Aorta (tissue), 5 donors: Measurements from ENCODE around the gene UGGT2. TPM values are rescaled to one million over a fixed set of nuclear protein-coding genes. Genes with fewer than 3 reads are reported as not detected.

Experiments
- ATAC-seq: fragments of 200-7000 bp; cut with Tn5 transposase; one replicate; pipeline ENCODE4 v1.9.1; 2022; ENCODE audit warnings: moderate library complexity; ENCODE audit not compliant: low FRiP score
- DNase-seq, 2 donors: peaks; one replicate each; pipeline ENCODE4 v3.0.0-alpha.2; 2020
- H3K27ac ChIP-seq, 2 donors: one replicate each; pipeline ENCODE4 v1.5.1; 2013; ENCODE audit warnings: low read length in 2 of 2, mild to moderate bottlenecking in 2 of 2, moderate library complexity in 2 of 2, control low read depth in 1 of 2, inconsistent platforms in 1 of 2, low read depth in 1 of 2
- H3K27me3 ChIP-seq, 2 donors: one replicate each; pipeline ENCODE4 v1.6.1; 2013; ENCODE audit warnings: control low read depth in 1 of 2, low read length in 1 of 2, mild to moderate bottlenecking in 1 of 2, moderate library complexity in 1 of 2; ENCODE audit not compliant: insufficient read depth in 2 of 2, control insufficient read depth in 1 of 2
- H3K36me3 ChIP-seq, 2 donors: one replicate each; pipeline ENCODE4 v1.6.1; 2013; ENCODE audit warnings: control low read depth in 1 of 2, low read length in 1 of 2, mild to moderate bottlenecking in 1 of 2; ENCODE audit not compliant: insufficient read depth in 2 of 2, control insufficient read depth in 1 of 2
- H3K4me1 ChIP-seq, 2 donors: one replicate each; pipeline ENCODE4 v1.6.1; 2013; ENCODE audit warnings: low read length in 2 of 2, control low read depth in 1 of 2, mild to moderate bottlenecking in 1 of 2, moderate library complexity in 1 of 2; ENCODE audit not compliant: insufficient read depth in 2 of 2, control insufficient read depth in 1 of 2
- H3K4me3 ChIP-seq, 2 donors: one replicate each; pipeline ENCODE4 v1.5.1; 2013; ENCODE audit warnings: low read length in 2 of 2, control low read depth in 1 of 2, mild to moderate bottlenecking in 1 of 2
- H3K9me3 ChIP-seq: one replicate; pipeline ENCODE4 v1.6.1; 2013; ENCODE audit warnings: mild to moderate bottlenecking, low read length; ENCODE audit not compliant: control insufficient read depth
- WGBS, 2 donors: extraction: QIAGEN DNeasy Blood & Tissue Kit; methylation state at CpG; one replicate each; pipeline ENCODE4 v1.1.7; 2013; 5-methylcytosine and 5-hydroxymethylcytosine counted together
- intact Hi-C, 2 donors: fragments of 100-400 bp; cut with DNase I; formaldehyde crosslinking; loops; one replicate each; pipeline versions ENCODE4 v1.14.2 to v1.15.0; 2022
- polyA plus RNA-seq, 2 donors: library from polyadenylated mRNA; stranded (reverse); fragments of 200-250 nt; gene quantifications; one replicate each; pipeline ENCODE4 v1.2.3, GENCODE V29; 2013
- total RNA-seq, 2 donors: library from RNA; stranded (reverse); fragmentation: NEBNext Ultra II Directional; extraction: Animal tissue kit (Norgen Biotek cat#: 25700); gene quantifications; one replicate each; pipeline ENCODE4 v1.2.1, GENCODE V29; 2021
- donor health status: healthy with polysubstance abuse.
- donor health status: Bipolar disorder and iron deficiency.
- donor health status: DM: no; HTN: no; CAD: no.
- donor health status: DM: no; HTN: no; CAD: no.
- donor health status: DM: yes; HTN: yes; CAD: no.

Gene UGGT2
- total and polyA plus RNA-seq, 4 donors = 8.3 to 69.8 (median 38.8) TPM

DNA sequence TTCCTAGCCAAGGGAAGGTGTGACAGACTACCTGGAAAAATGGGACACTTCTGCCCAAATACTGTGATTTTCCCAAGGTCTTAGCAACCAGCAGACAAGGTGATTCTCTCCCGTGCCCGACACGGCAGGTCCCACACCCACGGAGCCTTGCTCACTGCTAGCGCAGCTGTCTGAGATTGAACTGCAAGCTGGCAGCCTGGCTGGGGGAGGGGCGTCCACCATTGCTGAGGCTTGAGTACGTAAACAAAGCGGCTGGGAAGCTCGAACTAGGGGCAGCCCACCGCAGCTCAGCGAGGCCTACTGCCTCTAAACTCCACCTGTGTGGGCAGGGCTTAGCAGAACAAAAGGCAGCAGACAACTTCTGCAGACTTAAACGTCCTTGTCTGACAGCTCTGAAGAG, 146.2 kb downstream of the UGGT2 start:
- no peaks in the 10 kb centered on the region for H3K27me3 ChIP-seq
- H3K4me3 ChIP-seq = no peak overlapping the region
- DNase-seq = no peak
- intact Hi-C loops = no loop called here
- no peak for ATAC-seq
- 94 to 98% methylated on average over 12 of the region's 12 CpGs for WGBS, 2 donors
- peaks cover 0 to 1% of the 10 kb centered on the region in 2 donors for H3K4me1 ChIP-seq
- no peaks in the 10 kb centered on the region for H3K36me3 ChIP-seq
- no peaks in the 10 kb centered on the region for H3K9me3 ChIP-seq
- H3K27ac ChIP-seq = no peak overlapping the region

DNA sequence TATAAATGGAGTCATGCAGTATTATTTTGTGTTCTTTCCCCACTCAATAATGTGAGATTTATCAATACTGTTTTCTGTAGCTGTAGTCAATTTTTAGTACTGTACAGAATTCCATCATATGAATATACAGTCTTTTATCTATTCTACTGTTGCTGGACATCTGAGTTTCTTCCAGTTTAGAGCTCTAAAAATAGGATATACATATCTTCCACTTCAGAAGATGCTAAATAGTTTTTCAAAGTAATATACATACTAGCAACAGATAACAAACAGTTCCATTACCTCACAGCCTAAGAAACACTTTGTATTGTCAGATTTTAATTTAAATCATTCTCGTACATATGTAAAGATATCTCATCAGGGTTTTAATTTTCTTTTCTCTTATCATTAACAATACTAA, 149.6 kb downstream of the UGGT2 start:
- intact Hi-C loops = no loop called here

DNA sequence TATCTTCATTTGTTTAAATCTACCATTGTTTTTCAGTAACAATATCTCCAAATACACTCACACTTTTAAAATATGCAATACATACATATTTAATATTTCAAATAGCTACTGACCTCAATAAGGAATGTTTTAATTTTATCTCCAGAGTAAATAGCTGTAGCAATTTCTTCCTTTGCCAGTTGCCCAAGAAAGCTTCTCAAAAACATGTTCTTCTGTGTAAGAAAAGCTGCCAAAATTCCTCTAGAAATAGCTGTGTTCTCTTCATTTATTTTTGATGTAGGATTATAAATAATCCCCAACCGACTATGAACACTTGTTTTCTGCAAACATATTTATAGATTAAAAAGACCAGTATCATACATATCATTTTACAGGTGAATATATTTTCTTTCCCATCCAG, 150.5 kb downstream of the UGGT2 start:
- Histone ChIP-seq H3K9me3 (no peaks in the 10 kb centered on the region), H3K4me3 (no peak overlapping the region), H3K36me3 (no peaks in the 10 kb centered on the region), H3K27me3 (no peaks in the 10 kb centered on the region), H3K27ac (no peak overlapping the region), H3K4me1 (peaks cover 0 to 1% of the 10 kb centered on the region in 2 donors)
- intact Hi-C loops = no loop called here
- ATAC-seq (no peak), DNase-seq (no peak)
- 2 to 8% methylated on average over 1 of the region's 1 CpG for WGBS, 2 donors

More for the DNA sequence above, 149.6 kb downstream of the UGGT2 start:
- Histone ChIP-seq H3K4me1 (peaks cover 0 to 1% of the 10 kb centered on the region in 2 donors), H3K27me3 (no peaks in the 10 kb centered on the region), H3K27ac (no peak overlapping the region), H3K4me3 (no peak overlapping the region), H3K9me3 (no peaks in the 10 kb centered on the region), H3K36me3 (no peaks in the 10 kb centered on the region)
- 83 to 86% methylated on average over 1 of the region's 1 CpG for WGBS, 2 donors
- no peak for DNase-seq
- ATAC-seq = no peak

DNA sequence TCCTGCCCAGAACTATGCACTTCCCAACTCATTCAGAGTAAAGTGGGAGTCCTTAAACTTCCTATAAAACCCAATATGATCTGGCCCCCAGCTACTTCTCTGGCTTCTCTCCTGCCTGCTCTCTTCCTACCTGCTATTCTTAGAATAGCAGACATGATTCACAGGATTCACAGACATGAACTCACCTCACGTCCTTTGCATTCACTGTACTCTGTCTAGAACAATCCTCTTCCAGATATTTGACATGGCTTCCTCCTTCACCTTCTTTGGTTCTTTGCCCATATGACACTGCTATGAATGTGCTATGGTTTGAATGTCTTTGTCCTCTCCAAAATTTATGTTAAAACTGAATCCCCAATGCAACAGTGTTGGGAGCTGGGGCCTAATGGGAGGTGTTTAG, 154.9 kb downstream of the UGGT2 start:
- Histone ChIP-seq H3K27me3 (no peaks in the 10 kb centered on the region), H3K27ac (no peak overlapping the region), H3K4me3 (no peak overlapping the region), H3K9me3 (no peaks in the 10 kb centered on the region), H3K36me3 (no peaks in the 10 kb centered on the region), H3K4me1 (peaks cover 0 to under 1% of the 10 kb centered on the region in 2 donors)
- DNase-seq (no peak), ATAC-seq (no peak)
- WGBS, 2 donors = 90 to 91% methylated on average over 1 of the region's 1 CpG
- intact Hi-C loops = no loop called here

DNA sequence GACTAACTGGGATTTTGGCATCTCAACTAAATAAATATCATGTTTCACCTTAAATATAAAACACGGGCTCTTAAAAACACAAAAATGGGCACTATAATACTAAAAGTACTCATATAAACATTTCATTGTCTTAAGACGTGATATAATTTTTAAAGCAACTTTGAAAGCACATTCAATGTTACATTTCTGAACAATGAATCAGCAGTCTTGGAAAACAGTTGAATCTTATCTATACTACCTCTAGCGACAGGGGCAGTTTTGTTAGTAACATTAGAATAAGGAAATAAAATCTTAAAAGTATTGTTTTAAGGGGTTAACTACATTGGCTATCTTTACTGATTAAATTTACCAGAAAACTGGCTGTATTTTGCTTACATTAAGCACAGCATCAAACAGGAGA, 156.9 kb downstream of the UGGT2 start:
- intact Hi-C loops = no loop called here
- WGBS, 2 donors = 3 to 12% methylated on average over 3 of the region's 3 CpGs

DNA sequence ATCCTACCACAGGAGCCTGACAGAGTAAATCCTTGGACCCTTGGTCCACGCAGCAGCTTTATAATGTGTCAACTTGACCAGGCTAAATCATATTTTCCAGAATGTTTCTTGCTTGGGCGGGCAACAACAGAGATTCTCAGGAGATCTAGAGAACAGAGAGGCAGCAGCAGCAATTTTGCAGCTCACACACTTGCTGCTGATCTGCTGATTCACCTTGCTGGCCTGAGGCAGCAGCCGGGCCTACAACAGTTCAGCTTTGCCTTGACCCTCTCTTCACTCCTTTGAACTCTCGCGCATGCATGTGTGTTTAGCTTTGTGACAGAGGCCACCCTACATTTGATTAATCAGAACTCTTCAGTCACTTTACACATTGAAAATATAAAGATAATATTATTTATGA, 159.3 kb downstream of the UGGT2 start:
- no peak overlapping the region for H3K4me3 ChIP-seq
- intact Hi-C loops = no loop called here
- H3K9me3 ChIP-seq = no peaks in the 10 kb centered on the region
- H3K36me3 ChIP-seq = peaks cover 0 to 4% of the 10 kb centered on the region in 2 donors
- no peaks in the 10 kb centered on the region for H3K27me3 ChIP-seq
- 93 to 94% methylated on average over 5 of the region's 5 CpGs for WGBS, 2 donors
- no peaks in the 10 kb centered on the region for H3K4me1 ChIP-seq
- ATAC-seq = no peak
- no peak overlapping the region for H3K27ac ChIP-seq
- no peak for DNase-seq

More for the DNA sequence above, 156.9 kb downstream of the UGGT2 start:
- ATAC-seq = no peak
- no peaks in the 10 kb centered on the region for H3K4me1 ChIP-seq
- H3K27me3 ChIP-seq = no peaks in the 10 kb centered on the region
- no peak overlapping the region for H3K4me3 ChIP-seq
- DNase-seq = no peak
- no peaks in the 10 kb centered on the region for H3K36me3 ChIP-seq
- H3K27ac ChIP-seq = no peak overlapping the region
- no peaks in the 10 kb centered on the region for H3K9me3 ChIP-seq

DNA sequence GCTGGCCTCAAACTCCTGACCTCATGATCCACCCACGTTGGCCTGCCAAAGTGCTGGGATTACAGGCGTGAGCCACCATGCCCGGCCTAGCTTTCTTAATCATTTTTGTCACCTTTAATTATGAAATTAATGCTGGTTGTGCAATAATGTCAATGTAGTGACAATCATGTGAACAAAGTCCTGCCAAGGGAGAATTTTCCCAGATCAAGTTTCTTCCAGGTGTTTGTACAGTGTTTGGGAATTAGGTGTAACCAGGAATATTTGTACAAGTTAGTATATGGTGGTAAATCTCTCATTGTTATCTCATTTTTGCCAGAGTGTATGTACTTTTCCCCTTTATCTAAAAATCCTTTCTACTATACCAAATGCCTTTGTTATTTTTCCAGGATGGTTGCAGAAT, 171.1 kb downstream of the UGGT2 start:
- H3K36me3 ChIP-seq = no peaks in the 10 kb centered on the region
- ATAC-seq (no peak), DNase-seq (no peak)
- H3K9me3 ChIP-seq = no peaks in the 10 kb centered on the region
- 91% methylated on average over 3 of the region's 3 CpGs for WGBS, 2 donors
- no peak overlapping the region for H3K4me3 ChIP-seq
- H3K27ac ChIP-seq = no peak overlapping the region
- intact Hi-C loops = no loop called here
- no peaks in the 10 kb centered on the region for H3K4me1 ChIP-seq
- H3K27me3 ChIP-seq = no peaks in the 10 kb centered on the region

DNA sequence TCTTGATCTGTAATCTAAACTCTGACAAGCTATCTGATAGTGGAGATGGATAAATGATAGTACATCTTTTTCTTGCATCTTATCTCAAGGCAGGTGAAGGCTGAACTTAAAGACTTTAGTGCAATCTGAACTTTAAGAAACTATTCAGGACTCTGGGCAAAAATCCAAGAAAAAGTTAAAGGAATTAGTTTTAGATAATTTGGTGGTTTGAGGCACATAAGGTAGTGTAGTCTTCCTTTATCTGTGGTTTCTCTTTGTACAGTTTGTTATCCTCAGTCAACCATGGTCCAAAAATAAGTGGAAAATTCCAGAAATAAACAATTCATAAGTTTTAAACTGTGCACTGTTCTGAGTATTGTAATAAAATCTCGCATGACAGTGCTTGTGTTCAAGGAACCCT, 172.9 kb downstream of the UGGT2 start:
- intact Hi-C loops = no loop called here
- no peak for ATAC-seq
- Histone ChIP-seq H3K4me1 (no peaks in the 10 kb centered on the region), H3K27me3 (no peaks in the 10 kb centered on the region), H3K4me3 (no peak overlapping the region), H3K9me3 (no peaks in the 10 kb centered on the region), H3K27ac (no peak overlapping the region), H3K36me3 (peaks cover 0 to 6% of the 10 kb centered on the region in 2 donors)
- WGBS, 2 donors = 78 to 87% methylated on average over 1 of the region's 1 CpG
- no peak for DNase-seq

DNA sequence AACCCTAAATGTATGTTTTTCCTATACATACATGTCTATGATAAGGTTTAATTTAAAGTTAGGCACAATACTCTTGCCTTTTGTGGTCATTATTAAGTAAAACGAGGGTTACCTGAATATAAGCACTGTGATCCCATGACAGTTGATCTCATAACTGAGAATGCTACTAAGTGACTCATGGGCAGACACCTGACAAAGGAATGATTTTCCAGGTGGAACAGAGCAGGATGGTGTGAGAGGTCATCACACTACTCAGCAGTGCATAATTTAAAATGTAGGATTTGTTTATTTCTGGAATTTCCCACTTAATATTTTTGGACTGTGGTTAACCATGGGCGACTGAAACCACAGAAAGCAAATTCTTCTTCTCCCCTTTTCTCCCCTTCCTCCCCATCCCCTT, 178.9 kb downstream of the UGGT2 start:
- no peaks in the 10 kb centered on the region for H3K4me1 ChIP-seq
- no peaks in the 10 kb centered on the region for H3K9me3 ChIP-seq
- H3K27me3 ChIP-seq = no peaks in the 10 kb centered on the region
- no peak overlapping the region for H3K4me3 ChIP-seq
- WGBS, 2 donors = 91% methylated on average over 2 of the region's 2 CpGs
- H3K36me3 ChIP-seq = peaks cover 6 to 13% of the 10 kb centered on the region in 2 donors
- ATAC-seq = no peak
- DNase-seq = no peak
- no peak overlapping the region for H3K27ac ChIP-seq
- intact Hi-C loops = no loop called here
